ENCODE results near the gene ZNF823. TPM values are rescaled to one million over a fixed set of nuclear protein-coding genes. Genes with fewer than 3 reads are reported as not detected.

The ZNF823 gene
- total and polyA plus RNA-seq, 2 of the 4 experiments (the other 2 are of a cell fraction) = 2.2 to 9.3 TPM

- peak overlapping the region; percentile 55 for H3K4ac ChIP-seq (ENCODE audit: low read depth, low read length)
- H3K79me1 ChIP-seq (ENCODE audit: low read depth in 1 of 2, low read length in 2 of 2) = peaks cover 18 to 27% of the 10 kb centered on the region in 2 experiments
- TF ChIP-seq NFE2L2 (IDR thresholded peaks at IDR 0.05; ENCODE audit: low read depth, low read length) (no peak), SMC3 (IDR thresholded peaks at IDR 0.05; ENCODE audit: low read depth, low read length) (no peak), CEBPB (IDR thresholded peaks at IDR 0.05; ENCODE audit: low read depth, low read length) (peak; percentile 67)
- H2AFZ ChIP-seq (replicated peaks; ENCODE audit: low read length, poor library complexity) = peak overlapping the region; percentile 99
- no peak overlapping the region; the same call in 1 of the 2 replicates for H3K56ac ChIP-seq (ENCODE audit: extremely low read depth, insufficient read depth, low read length)
- no CpG with 5 or more reads among the region's 20 CpGs for WGBS, 2 experiments (ENCODE audit: extremely low coverage in 2 of 2, insufficient read length in 1 of 2)
- H3K4me1 ChIP-seq (ENCODE audit: control insufficient read depth, insufficient read depth, low read length) = peaks cover 2% of the 10 kb centered on the region; the same call in 1 of the 2 replicates
- no peaks in the 10 kb centered on the region for H3K27me3 ChIP-seq (ENCODE audit: control insufficient read depth, insufficient read depth, low read length)
- in situ Hi-C loops (cut with MboI; ENCODE audit: low sequenced_read_pairs) = no loop called here
- H3K4me2 ChIP-seq (ENCODE audit: low read depth, low read length) = peak overlapping the region; percentile 85
- dilution Hi-C loops (cut with HindIII; ENCODE audit: low sequenced_read_pairs, unreplicated experiment) = no loop called here
- no peak overlapping the region; the same call in 1 of the 2 replicates for H2BK20ac ChIP-seq (ENCODE audit: low read depth, low read length)
- no peak overlapping the region for H2BK120ac ChIP-seq (ENCODE audit: low read depth, low read length)
- no peak overlapping the region for H3K18ac ChIP-seq (ENCODE audit: low read depth, low read length)
- H3K36me3 ChIP-seq (ENCODE audit: control insufficient read depth, insufficient read depth, low read length) = no peaks in the 10 kb centered on the region
- DNase-seq (peak; percentile 37), ATAC-seq (ENCODE audit: low read depth) (peak; percentile 19)
- peak overlapping the region; percentile 80 for H3K27ac ChIP-seq (ENCODE audit: insufficient read depth, low read length)
- intact Hi-C loops (cut with micrococcal nuclease) = no loop called here
- peak overlapping the region; percentile 60 for H3K23ac ChIP-seq (ENCODE audit: low read depth, low read length)
- H4K8ac ChIP-seq (ENCODE audit: low read depth in 2 of 2, low read length in 2 of 2) = peak overlapping the region; percentile 57 to 60; a peak in 2 of 4 replicates
- BruUV-seq (replicated peaks) = no TSS peak
- CTCF ChIA-PET = no interaction called here
- H4K5ac ChIP-seq (ENCODE audit: low read depth, low read length) = no peak overlapping the region
- POLR2A ChIA-PET (ENCODE audit: unreplicated experiment) = no interaction called here
- peak overlapping the region; percentile 77 for H2AK5ac ChIP-seq (ENCODE audit: low read depth, low read length)
- H2BK5ac ChIP-seq (ENCODE audit: low read depth, low read length, poor library complexity, severe bottlenecking) = peak overlapping the region; percentile 48
- peak overlapping the region; percentile 78 for H3K4me3 ChIP-seq (ENCODE audit: insufficient read depth, low read depth, low read length)
- H3K9me1 ChIP-seq (ENCODE audit: insufficient read depth, low read length) = no peaks in the 10 kb centered on the region
- peak overlapping the region; percentile 52 for H3K9ac ChIP-seq (ENCODE audit: low read depth, low read length)
- H2BK15ac ChIP-seq (ENCODE audit: low read depth, low read length) = no peak overlapping the region
- peak overlapping the region; percentile 74 for H3K14ac ChIP-seq (replicated peaks; ENCODE audit: low read depth, low read length)
- 0 out of 2 replicates have a peak, but pooled peaks cover 3% of the 10 kb centered on the region for H4K20me1 ChIP-seq (ENCODE audit: insufficient read depth, low read length)
- peak overlapping the region; percentile 58 for H2AK9ac ChIP-seq (replicated peaks; ENCODE audit: low read depth, low read length, poor library complexity)
- H4K91ac ChIP-seq (ENCODE audit: insufficient read depth, low read depth, low read length) = no peak overlapping the region
- peaks cover 12% of the 10 kb centered on the region for H3K9me3 ChIP-seq (ENCODE audit: control insufficient read depth, insufficient read depth, low read length)
These were observed 28.9 kb upstream of the ZNF823 start for GRCh38 chr19:11767633-11768133.
